HCT116 (cell line): Measurements from ENCODE around the gene SLC3A2. TPM values are rescaled to one million over a fixed set of nuclear protein-coding genes. Genes with fewer than 3 reads are reported as not detected.
A peak's percentile ranks its signal among the peaks of the same experiment; 100 is the strongest.

Experiments used
- ATAC-seq: fragments of 200-7000 bp; cut with Tn5 transposase; 2 replicates; pipeline ENCODE4 v1.9.1; 2020; ENCODE audit warnings: mild to moderate bottlenecking, moderate library complexity
- BruUV-seq: library from RNA; stranded (reverse); fragments of 400-500 nt; replicated peaks from 2 replicates; lab custom pipeline; 2021; lab: Mats Ljungman, UMichigan
- CTCF ChIA-PET: fragments of 300-600 bp; sonication (Branson Sonifier 250); formaldehyde crosslinking; loops from one replicate; lab custom pipeline; 2021; ENCODE audit warnings: antibody characterized with exemption; lab: Charles Lee
- POLR2A ChIA-PET: fragments of 300-600, 350-600 bp; sonication (Branson Sonifier 250); formaldehyde crosslinking; loops from one replicate; lab custom pipeline; 2021; ENCODE audit warnings: antibody characterized with exemption; lab: Charles Lee
- RAD21 ChIA-PET, 2 experiments: fragments of 300-600 bp; sonication (Branson Sonifier 250); formaldehyde crosslinking; loops; one replicate each; lab custom pipeline; 2023; ENCODE audit warnings: low total read pairs in 2 of 2; ENCODE audit not compliant: uncharacterized antibody in 2 of 2, unreplicated experiment in 2 of 2, low non-redundant PET in 1 of 2; lab: Charles Lee
- DNase-seq: peaks from one replicate; pipeline ENCODE4 v3.0.0-alpha.2; 2010; ENCODE audit warnings: low read depth, low spot score
- H2AFZ ChIP-seq: fragments of 200-600 bp; shearing (Covaris generic), sonication (generic); 2 replicates; pipeline ENCODE4 v1.6.1; 2017; ENCODE audit warnings: low read depth, mixed run types, mixed read lengths, antibody characterized with exemption, low read length; ENCODE audit not compliant: poor library complexity, severe bottlenecking
- H3K27ac ChIP-seq: 2 replicates; pipeline ENCODE4 v1.5.1; 2012; ENCODE audit warnings: low read depth, low read length
- H3K27me3 ChIP-seq: fragments of 200-600 bp; sonication (generic); 2 replicates; pipeline ENCODE4 v1.6.1; 2016; ENCODE audit warnings: mixed run types, low read length, mixed read lengths; ENCODE audit not compliant: insufficient read depth
- H3K36me3 ChIP-seq, 2 experiments: fragments of 200-500 bp in 1 of 2; fragments of 200-600 bp in 1 of 2; sonication (Bioruptor generic) in 1 of 2; sonication (generic) in 1 of 2; 2 replicates each; pipeline versions ENCODE4 v1.5.1 to v1.6.1; 2014 to 2016; ENCODE audit warnings: low read length in 2 of 2, inconsistent platforms in 1 of 2, mixed read lengths in 1 of 2, mixed run types in 1 of 2; ENCODE audit not compliant: insufficient read depth in 2 of 2, control insufficient read depth in 1 of 2
- H3K4me1 ChIP-seq, 2 experiments: fragments of 200-600 bp in 1 of 2; sonication (generic) in 1 of 2; 2 replicates each; pipeline versions ENCODE4 v1.5.1 to v1.6.1; 2012 to 2017; ENCODE audit warnings: low read length in 2 of 2, inconsistent platforms in 1 of 2, mild to moderate bottlenecking in 1 of 2, mixed read lengths in 1 of 2, mixed run types in 1 of 2, moderate library complexity in 1 of 2; ENCODE audit not compliant: insufficient read depth in 2 of 2, control insufficient read depth in 1 of 2
- H3K4me2 ChIP-seq: fragments of 200-600 bp; sonication (generic); 2 replicates; pipeline ENCODE4 v1.6.1; 2017; ENCODE audit warnings: mixed run types, low read length, mixed read lengths
- H3K4me3 ChIP-seq, 2 experiments: fragments of 200-600 bp in 1 of 2; sonication (generic) in 1 of 2; replicated peaks in 1 of 2; 2 replicates each; pipeline ENCODE4 v1.5.1; 2011 to 2016; ENCODE audit warnings: low read length in 2 of 2, control low read depth in 1 of 2, low read depth in 1 of 2, mild to moderate bottlenecking in 1 of 2, mixed read lengths in 1 of 2, mixed run types in 1 of 2
- H3K79me2 ChIP-seq: fragments of 200-600 bp; sonication (generic); 2 replicates; pipeline ENCODE4 v1.6.1; 2017; ENCODE audit warnings: mild to moderate bottlenecking, mixed run types, low read length, moderate library complexity, mixed read lengths; ENCODE audit not compliant: insufficient read depth
- H3K9ac ChIP-seq: fragments of 200-600 bp; sonication (generic); 2 replicates; pipeline ENCODE4 v1.6.1; 2016; ENCODE audit warnings: low read length, mixed read lengths
- H3K9me2 ChIP-seq: fragments of 200-600 bp; sonication (generic), shearing (Covaris generic); 2 replicates; pipeline ENCODE4 v1.6.1; 2017; ENCODE audit warnings: mixed run types, mild to moderate bottlenecking, moderate library complexity; ENCODE audit not compliant: insufficient read depth
- H3K9me3 ChIP-seq, 2 experiments: fragments of 200-500 bp in 1 of 2; fragments of 200-600 bp in 1 of 2; sonication (Bioruptor generic) in 1 of 2; sonication (generic) in 1 of 2; 2 replicates each; pipeline ENCODE4 v1.6.1; 2014 to 2017; ENCODE audit warnings: low read length in 2 of 2, mixed read lengths in 2 of 2, inconsistent platforms in 1 of 2, low read depth in 1 of 2, mild to moderate bottlenecking in 1 of 2, mixed run types in 1 of 2, moderate library complexity in 1 of 2; ENCODE audit not compliant: control insufficient read depth in 1 of 2, insufficient read depth in 1 of 2
- H4K20me1 ChIP-seq: fragments of 200-600 bp; sonication (generic), shearing (Covaris generic); 2 replicates; pipeline ENCODE4 v1.6.1; 2017; ENCODE audit warnings: mixed run types, mild to moderate bottlenecking, moderate library complexity; ENCODE audit not compliant: insufficient read depth
- CBX3 ChIP-seq: IDR thresholded peaks from 2 replicates; pipeline ENCODE4 v1.6.1; 2012; ENCODE audit warnings: low read depth
- EGR1 ChIP-seq: IDR thresholded peaks from 2 replicates; pipeline ENCODE4 v1.6.1; 2012; ENCODE audit warnings: low read depth
- EZH2 ChIP-seq: fragments of 200-600 bp; sonication (generic); IDR thresholded peaks from 2 replicates; pipeline ENCODE4 v1.6.1; 2017; ENCODE audit warnings: antibody characterized with exemption, mixed run types
- FOSL1 ChIP-seq: IDR thresholded peaks from 2 replicates; pipeline ENCODE4 v1.6.1; 2012; ENCODE audit warnings: low read depth
- JUND ChIP-seq: IDR thresholded peaks from 2 replicates; pipeline ENCODE4 v1.6.1; 2012
- POLR2A ChIP-seq: IDR thresholded peaks from 2 replicates; pipeline ENCODE4 v1.7.0; 2011; ENCODE audit warnings: borderline replicate concordance; ENCODE audit not compliant: insufficient read depth, insufficient read length; ENCODE audit errors: extremely low read depth
- SRF ChIP-seq: IDR thresholded peaks from 2 replicates; pipeline ENCODE4 v1.6.1; 2012; ENCODE audit warnings: low read depth
- YY1 ChIP-seq: IDR thresholded peaks from 2 replicates; pipeline ENCODE4 v1.6.1; 2011; ENCODE audit warnings: low read length, low read depth, moderate library complexity, mild to moderate bottlenecking; ENCODE audit not compliant: insufficient replicate concordance; ENCODE audit errors: extremely low read depth
- ZFX ChIP-seq: fragments of 450-650 bp; IDR thresholded peaks from 2 replicates; pipeline ENCODE4 v1.6.1; 2017
- ZNF274 ChIP-seq: fragments of 200-500 bp; sonication (Bioruptor generic); IDR thresholded peaks from 2 replicates; pipeline ENCODE4 v1.6.1; 2014; ENCODE audit warnings: mild to moderate bottlenecking, low read depth, low read length, inconsistent platforms
- intact Hi-C: fragments of 100-400 bp; cut with micrococcal nuclease; formaldehyde crosslinking; loops from 2 replicates; pipeline ENCODE4 v1.10.0; 2022
- total RNA-seq: library from RNA; stranded (reverse); gene quantifications from one replicate; pipeline ENCODE4 v1.2.1, GENCODE V29; 2021; ENCODE audit not compliant: unreplicated experiment
- TF ChIP-seq, protein P1 (sequence below): IDR thresholded peaks from 2 replicates; pipeline ENCODE4 v1.6.1; 2011; ENCODE audit warnings: mild to moderate bottlenecking, low read length, moderate library complexity; ENCODE audit not compliant: insufficient replicate concordance; ENCODE audit errors: extremely low read depth
- TF ChIP-seq, protein P2 (sequence below): IDR thresholded peaks from 2 replicates; pipeline ENCODE4 v1.6.1; 2012; ENCODE audit warnings: low read depth

The SLC3A2 gene
- total RNA-seq, 1 experiment from 2014 or later, result 418 TPM

DNA sequence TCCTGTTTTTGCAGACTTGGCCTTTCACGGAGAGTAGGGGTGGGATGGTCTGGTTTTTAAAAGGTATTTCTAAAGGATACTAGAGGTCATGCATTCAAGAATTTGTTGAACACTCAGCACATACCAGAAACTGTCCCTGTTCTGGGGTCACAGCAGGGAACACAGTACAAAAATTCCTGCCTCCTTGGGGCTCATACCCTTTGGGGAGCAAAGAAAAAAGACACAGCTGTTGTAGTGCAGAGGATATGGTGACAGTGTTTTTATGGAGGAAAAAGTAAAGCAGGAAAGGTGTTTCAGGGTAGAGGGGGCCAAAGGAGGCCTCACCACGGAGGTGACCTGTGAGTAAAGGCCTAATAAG lies 8.4 kb downstream of the SLC3A2 start:
- Histone ChIP-seq H3K4me2 (peak overlapping the region; percentile 31; the same call in 1 of the 2 replicates), H3K9ac (no peak overlapping the region), H3K4me1 (peaks cover 19 to 55% of the 10 kb centered on the region in 2 experiments; a peak in 3 of 4 replicates), H4K20me1 (peaks cover 24% of the 10 kb centered on the region; the same call in 1 of the 2 replicates), H3K36me3 (peaks cover 36 to 53% of the 10 kb centered on the region in 2 experiments), H3K27me3 (no peaks in the 10 kb centered on the region), H3K4me3 (no peak overlapping the region), H2AFZ (no peak overlapping the region), H3K9me2 (no peaks in the 10 kb centered on the region), H3K79me2 (peaks cover 36% of the 10 kb centered on the region), H3K27ac (peak overlapping the region; percentile 54; the same call in 1 of the 2 replicates), H3K9me3 (no peaks in the 10 kb centered on the region)
- RAD21 ChIA-PET, result no interaction called here
- TF ChIP-seq JUND (no peak), CBX3 (no peak), SRF (no peak), FOSL1 (no peak), EZH2 (no peak), POLR2A (no peak), ZFX (no peak), YY1 (no peak), ZNF274 (no peak), EGR1 (no peak)
- TF ChIP-seq, protein P1, sequence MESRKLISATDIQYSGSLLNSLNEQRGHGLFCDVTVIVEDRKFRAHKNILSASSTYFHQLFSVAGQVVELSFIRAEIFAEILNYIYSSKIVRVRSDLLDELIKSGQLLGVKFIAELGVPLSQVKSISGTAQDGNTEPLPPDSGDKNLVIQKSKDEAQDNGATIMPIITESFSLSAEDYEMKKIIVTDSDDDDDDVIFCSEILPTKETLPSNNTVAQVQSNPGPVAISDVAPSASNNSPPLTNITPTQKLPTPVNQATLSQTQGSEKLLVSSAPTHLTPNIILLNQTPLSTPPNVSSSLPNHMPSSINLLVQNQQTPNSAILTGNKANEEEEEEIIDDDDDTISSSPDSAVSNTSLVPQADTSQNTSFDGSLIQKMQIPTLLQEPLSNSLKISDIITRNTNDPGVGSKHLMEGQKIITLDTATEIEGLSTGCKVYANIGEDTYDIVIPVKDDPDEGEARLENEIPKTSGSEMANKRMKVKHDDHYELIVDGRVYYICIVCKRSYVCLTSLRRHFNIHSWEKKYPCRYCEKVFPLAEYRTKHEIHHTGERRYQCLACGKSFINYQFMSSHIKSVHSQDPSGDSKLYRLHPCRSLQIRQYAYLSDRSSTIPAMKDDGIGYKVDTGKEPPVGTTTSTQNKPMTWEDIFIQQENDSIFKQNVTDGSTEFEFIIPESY, result no peak
- TF ChIP-seq, protein P2, sequence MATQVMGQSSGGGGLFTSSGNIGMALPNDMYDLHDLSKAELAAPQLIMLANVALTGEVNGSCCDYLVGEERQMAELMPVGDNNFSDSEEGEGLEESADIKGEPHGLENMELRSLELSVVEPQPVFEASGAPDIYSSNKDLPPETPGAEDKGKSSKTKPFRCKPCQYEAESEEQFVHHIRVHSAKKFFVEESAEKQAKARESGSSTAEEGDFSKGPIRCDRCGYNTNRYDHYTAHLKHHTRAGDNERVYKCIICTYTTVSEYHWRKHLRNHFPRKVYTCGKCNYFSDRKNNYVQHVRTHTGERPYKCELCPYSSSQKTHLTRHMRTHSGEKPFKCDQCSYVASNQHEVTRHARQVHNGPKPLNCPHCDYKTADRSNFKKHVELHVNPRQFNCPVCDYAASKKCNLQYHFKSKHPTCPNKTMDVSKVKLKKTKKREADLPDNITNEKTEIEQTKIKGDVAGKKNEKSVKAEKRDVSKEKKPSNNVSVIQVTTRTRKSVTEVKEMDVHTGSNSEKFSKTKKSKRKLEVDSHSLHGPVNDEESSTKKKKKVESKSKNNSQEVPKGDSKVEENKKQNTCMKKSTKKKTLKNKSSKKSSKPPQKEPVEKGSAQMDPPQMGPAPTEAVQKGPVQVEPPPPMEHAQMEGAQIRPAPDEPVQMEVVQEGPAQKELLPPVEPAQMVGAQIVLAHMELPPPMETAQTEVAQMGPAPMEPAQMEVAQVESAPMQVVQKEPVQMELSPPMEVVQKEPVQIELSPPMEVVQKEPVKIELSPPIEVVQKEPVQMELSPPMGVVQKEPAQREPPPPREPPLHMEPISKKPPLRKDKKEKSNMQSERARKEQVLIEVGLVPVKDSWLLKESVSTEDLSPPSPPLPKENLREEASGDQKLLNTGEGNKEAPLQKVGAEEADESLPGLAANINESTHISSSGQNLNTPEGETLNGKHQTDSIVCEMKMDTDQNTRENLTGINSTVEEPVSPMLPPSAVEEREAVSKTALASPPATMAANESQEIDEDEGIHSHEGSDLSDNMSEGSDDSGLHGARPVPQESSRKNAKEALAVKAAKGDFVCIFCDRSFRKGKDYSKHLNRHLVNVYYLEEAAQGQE, result no peak
- CTCF ChIA-PET, result interaction anchor here (0.9 to 1.6 kb wide), 3 partner anchors 16 to 132 kb away, joined by 3 to 5 read pairs (median 4); no protein-coding TSS in a partner anchor
- no TSS peak for BruUV-seq
- POLR2A ChIA-PET, result interaction anchor here (1.1 to 1.9 kb wide), 5 partner anchors 8 to 48 kb away, joined by 4 to 21 read pairs (median 5); partner anchors contain the start of gene SLC3A2
- ATAC-seq, result peak; percentile 5; the same call in 1 of the 2 replicates
- intact Hi-C loops, result no loop called here
- no peak for DNase-seq
